Limb (tissue), 2 donors: ENCODE data around the gene XIRP2.
A peak's percentile ranks its signal among the peaks of the same experiment; 100 is the strongest.
"Not testable (repeated sequence)": the region's sequence is repeated elsewhere in the genome, so short reads cannot be mapped to it uniquely, and the experiment has no call there.

Experiments used
- DNase-seq, 2 donors: peaks; one replicate each; pipeline ENCODE4 v3.0.0-alpha.2; 2016; ENCODE audit errors: extremely low spot score in 2 of 2

Gene XIRP2

DNA sequence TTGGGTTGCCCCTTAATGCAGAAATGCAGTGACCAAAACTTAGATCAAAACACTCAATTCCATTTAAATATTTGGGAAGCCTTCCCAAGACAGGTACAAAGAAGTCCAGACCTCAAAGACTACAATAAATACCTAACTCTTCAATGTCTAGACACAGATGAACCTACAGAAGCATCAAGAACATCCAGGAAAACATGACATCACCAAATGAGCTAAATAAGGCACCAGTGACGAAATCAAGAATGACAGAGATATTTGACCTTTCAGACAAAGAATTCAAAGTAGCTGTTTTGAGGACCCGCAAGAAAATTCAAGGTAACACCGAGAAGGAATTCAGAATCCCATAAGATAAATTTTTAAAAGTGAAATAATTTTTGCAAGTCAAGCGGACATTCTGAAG lies 140.2 kb downstream of the XIRP2 start:
- no peak for DNase-seq

DNA sequence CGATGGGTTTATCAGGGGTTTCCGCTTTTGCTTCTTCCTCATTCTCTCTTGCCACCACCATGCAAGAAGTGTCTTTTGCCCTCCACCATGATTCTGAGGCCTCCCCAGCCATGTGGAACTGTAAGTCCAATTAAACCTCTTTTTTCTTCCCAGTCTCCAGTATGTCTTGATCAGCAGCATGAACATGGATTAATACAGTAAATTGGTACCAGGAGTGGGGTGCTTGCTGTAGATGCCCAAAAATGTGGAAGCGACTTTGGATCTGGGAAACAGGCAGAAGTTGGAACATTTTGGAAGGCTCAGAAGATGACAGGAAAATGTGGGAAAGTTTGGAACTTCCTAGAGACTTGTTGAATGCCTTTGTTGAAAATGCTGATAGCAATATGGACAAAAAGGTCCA lies 146.7 kb downstream of the XIRP2 start:
- DNase-seq: not testable (repeated sequence)

DNA sequence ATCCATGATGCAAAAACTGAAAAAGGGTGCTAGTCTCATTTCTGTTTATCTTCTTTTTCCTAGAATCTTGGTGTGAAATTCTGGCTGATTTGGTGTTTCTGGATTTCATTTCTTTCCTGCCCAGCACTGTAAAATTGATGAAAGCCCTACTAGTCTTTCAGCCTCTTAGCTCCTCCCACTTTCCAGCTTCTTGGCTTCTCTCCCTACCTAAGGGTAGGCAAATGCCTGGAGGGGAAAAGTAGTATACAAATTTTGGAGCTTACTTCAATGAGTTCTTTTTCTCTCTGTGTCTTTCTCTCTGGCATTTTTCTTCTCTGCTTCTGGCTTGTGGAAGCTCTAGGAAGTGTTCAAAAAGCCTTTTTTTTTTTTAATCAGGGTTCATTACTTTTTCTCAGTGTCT lies 160.5 kb downstream of the XIRP2 start:
- DNase-seq: no peak

DNA sequence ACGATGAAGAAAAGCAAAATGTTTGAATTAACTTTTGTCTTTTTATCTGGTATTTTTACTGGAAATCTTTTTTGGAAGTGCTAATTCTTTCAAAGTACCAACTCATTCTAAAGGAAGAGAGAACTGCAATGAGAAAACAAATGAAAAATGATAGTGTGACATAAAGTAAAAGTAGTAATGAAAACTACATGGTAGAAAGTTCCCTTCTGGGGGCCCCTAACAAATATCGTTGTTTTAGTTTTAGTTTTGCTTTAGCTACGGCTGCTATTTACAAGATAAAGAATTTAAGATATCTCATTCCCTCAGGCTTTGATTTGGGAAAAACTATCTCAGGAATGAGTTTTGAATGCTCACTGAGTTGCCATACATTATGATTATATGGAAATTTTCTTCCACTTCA lies 161.4 kb downstream of the XIRP2 start:
- no peak for DNase-seq

DNA sequence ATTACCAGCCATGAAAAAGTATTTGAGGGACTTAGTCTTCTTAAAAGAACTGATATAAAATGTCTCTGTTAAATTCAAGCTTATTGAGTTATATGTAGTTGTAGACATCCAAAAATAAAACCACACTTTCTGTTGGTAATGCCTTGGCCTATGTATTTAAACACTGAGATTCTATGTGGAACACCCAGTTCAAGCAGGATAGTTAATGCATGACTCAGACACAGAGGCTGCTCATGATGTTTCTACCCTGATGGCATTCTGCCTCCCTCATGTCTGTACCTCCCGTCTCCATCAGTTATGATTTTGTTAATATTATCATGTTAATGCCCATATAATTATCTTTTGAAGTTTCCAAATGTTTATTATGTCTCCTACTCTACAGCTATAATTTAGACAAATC lies 164.5 kb downstream of the XIRP2 start:
- no peak for DNase-seq

DNA sequence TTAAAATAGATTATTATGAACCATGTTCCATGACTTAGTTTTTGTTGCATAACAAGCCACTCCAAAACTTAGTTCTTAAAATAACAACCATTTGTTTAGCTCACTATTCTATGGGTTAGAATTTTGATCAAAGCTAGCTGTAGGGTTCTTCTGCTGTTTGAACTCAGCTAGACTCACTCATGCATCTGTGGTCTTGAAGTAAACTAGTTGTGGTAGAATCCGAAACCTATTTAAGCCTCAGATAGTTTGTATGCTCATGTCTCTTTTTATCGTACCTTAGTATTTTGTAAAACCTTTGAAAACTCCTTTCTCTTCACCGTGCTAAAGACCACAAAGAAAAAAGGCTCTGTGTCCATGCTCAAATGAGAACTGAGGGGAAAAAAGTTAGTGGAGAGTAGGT lies 166.6 kb downstream of the XIRP2 start:
- DNase-seq: no peak

DNA sequence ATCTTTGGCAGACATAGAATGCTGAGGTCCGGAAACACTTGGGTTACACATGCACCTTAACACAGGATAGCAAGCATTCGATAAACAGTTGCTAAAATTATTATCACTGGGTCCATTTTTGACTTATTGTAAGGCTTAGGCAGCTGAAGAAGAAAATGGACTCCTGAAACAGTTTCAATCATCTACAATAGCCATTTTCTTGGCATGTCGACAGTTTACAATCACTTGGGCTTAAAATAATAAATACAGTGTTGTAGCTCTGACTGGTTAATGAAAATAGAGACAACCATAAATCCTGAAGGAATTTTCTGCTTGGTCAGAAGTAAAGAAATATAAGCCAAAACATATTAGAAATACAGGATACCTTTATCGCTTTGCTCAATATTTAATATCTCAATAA lies 169.2 kb downstream of the XIRP2 start:
- no peak for DNase-seq

DNA sequence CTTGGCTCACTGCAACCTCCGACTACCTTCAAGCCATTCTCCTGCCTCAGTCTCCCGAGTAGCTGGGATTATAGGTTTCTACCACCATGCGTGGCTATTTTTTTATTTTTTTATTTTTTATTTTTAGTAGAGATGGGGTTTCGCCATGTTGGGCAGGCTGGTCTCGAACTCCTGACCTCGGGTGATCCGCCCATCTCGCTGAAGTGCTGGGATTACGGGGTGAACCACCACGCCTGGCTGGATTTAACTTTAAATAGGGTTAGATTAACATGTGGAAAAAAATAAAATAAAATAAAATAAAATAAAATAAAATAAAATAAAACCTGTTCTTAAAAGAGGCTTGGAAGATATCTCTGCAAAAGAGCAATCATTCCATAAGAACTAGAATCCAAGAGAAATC lies 170.9 kb downstream of the XIRP2 start:
- no peak for DNase-seq

DNA sequence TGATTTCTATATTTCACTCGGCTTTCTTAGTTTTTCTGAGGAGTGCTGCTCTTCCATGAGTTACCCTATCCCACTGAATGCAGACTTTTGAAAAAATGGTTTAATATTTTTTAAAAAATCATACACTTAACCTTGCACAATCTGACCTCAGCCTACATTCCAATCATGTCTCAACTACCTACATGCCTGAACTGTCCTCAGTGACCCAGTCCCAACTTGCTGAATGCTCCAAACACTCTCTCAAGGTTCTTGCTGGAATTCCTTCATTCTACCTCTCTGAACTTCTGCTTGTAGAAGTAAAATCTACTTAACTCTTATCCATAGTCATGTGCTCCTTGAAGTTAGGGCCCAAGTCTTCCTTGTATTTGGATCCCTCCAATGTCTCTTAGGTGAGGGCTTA lies 181.6 kb downstream of the XIRP2 start:
- no peak for DNase-seq

DNA sequence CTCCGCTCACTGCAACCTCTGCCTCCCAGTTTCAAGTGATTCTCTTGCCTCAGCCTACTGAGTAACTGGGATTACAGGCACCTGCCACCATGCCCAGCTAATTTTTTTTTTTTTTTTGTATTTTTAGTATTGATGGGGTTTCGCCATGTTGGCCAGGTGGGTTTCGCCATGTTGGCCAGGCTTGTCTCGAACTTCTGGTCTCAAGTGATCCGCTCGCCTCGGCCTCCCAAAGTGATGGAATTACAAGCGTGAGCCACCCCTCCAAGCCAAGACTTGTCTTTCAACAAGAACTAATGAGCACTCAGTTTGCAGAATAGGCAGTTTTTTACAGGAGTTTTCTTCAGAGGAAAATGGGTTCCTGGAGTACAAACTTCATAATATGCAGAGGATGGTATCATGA lies 187.4 kb downstream of the XIRP2 start:
- not testable (repeated sequence) for DNase-seq

DNA sequence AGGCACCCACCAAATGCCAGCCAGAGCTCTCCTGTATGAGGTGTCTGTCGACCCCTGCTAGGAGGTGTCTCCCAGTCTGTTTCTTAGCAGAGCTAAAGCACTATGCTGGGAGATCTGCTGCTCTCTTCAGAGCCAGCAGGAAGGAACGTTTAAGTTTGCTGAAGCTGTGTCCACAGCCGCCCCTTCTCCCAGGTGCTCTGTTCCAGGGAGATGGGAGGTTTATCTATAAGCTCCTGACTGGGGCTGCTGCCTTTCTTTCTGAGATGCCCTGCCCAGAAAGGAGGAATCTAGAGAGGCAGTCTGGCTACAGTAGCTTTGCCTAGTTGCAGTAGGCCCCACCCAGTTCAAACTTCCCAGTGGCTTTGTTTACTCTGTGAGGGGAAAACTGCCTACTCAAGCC lies 210.7 kb downstream of the XIRP2 start:
- not testable (repeated sequence) for DNase-seq

DNA sequence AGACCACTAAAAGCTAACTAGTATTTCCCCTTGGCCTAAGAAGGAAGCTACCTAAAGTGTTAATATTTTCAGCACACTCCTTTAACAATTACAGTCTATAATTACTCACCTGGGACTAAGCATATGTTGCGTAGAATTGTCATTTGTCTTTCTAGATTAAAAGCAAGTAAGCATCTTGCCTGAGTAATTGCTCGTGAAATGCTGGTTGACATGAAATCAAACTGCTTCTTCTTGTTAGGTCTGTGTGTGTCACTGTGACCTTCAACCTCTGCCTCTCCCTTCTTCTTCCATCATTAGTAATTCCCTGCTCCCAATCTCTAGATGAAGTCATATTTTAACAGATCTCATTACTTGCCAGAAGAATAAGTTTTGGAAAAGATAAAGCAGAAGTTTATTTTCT lies 212.2 kb downstream of the XIRP2 start:
- no peak for DNase-seq

DNA sequence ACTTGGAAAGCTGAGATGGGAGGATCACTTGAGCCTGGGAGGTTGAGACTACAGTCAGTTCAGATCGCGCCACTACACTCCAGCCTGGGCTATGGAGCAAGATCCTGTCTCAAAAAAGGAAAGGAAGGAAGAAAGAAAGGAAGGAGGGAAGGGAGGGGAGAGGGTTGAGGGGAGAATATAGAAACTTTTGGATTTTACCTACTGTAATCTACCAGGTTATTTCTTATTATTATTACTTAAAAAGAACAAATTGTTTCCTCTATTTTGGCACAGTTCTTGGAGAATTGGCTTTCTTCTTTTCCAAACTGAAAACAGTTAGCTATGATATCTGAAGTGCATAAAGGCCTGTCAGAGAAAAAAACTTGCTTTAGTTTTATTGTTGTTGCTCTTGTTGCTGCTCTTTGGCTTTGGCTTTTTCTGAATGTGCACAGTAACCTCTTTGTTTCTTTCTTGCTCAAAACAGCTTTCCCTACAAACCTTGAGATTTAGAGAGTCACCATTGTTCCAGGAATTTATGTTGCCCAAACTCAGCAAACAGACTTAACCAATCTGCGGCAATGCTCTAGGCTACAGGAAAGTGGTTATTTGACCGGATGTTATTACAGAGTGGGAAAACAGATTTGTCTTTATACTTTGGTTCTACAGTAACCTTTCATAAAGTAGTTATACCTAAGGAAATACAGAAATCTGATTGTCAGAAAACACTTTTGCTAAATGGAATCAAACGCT lies 214.9 kb downstream of the XIRP2 start:
- peak in 1 of 2 donors; percentile 4 for DNase-seq

DNA sequence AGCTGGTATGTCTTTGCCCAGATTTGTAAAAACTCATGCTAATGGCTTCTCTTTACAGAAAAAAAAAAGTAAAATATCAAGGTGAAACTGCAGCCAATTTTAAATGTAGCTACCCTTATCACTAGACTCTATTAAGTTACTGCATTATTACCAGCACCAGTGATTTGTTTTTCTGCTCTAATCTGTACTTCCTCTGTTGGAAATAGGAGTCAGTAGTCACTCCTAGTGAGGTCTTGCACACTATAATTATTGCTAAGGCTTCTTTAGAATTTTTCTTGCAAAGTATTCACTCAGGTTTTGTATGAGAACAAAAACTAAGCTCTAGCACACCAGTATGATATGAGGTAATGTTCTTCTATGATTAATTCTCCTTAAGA lies 215.5 kb downstream of the XIRP2 start:
- DNase-seq: no peak

DNA sequence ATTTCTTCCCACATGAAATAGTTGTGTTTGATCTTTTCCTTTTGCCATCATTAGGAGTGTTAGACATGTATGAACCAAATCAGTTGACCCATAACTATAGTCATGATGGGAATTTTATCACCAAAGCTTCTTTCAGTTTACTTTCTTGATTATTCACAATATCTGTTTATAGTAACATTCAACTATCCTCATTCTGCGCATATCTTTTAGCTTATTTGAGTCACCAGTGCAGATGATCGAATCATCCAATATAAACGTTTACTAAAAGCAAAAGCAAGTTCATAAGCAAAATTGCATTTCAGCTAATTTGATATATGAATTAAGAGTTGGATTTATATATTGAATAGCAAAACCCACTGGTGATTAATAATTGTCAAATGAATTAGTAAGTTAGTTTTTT lies 216.4 kb downstream of the XIRP2 start:
- DNase-seq: no peak

DNA sequence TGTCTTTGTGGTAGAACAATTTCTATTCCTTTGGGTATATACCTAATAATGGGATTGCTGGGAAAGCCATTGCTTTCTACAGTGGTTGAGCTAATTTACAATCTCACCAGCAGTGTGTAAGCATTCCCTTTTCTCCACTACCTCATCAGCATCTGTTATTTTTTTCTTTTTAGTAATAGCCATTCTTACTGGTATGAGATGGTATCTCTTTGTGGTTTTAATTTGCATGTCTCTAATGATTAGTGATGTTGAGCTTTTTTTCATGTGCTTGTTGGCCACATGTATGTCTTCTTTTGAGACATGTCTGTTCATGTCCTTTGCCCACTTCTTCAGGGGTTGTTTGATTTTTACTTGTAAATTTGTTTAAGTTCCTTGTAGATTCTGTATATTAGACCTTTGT lies 221.4 kb downstream of the XIRP2 start:
- DNase-seq: not testable (repeated sequence)

DNA sequence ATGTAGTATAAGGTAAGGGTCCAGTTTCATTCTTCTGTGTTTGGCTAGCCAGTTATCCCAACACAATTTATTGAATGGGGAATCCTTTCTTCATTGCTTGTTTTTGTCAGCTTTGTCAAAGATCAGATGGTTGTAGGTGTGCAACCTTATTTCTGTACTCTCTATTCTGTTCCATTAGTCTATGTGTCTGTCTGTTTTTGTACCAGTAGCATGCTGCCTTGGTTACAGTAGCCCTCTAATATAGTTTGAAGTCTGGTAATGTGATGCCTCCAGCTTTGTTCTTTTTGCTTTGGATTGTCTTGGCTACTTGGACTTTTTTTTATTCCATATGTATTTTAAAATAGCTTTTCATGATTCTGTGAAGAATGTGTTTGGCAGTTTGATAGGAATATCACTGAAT lies 222.1 kb downstream of the XIRP2 start:
- no peak for DNase-seq

DNA sequence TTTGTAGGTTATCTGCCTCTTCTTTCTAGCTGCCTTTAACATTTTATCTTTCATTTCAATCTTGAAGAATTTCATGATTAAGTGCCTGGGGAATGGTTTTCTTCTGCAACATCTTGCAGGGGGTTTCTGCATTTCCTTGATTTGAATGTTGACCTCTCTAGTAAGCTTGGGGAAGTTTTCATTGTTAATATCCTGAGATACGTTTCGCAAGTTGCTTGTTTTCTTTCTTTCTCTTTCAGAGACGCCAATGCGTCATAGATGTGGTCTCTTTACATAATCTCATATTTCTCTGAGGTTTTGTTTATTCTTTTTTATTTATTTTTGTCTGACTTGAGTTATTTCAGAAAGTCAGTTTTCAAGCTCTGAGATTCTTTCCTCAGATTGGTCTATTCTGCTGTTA lies 225.7 kb downstream of the XIRP2 start:
- DNase-seq: no peak

DNA sequence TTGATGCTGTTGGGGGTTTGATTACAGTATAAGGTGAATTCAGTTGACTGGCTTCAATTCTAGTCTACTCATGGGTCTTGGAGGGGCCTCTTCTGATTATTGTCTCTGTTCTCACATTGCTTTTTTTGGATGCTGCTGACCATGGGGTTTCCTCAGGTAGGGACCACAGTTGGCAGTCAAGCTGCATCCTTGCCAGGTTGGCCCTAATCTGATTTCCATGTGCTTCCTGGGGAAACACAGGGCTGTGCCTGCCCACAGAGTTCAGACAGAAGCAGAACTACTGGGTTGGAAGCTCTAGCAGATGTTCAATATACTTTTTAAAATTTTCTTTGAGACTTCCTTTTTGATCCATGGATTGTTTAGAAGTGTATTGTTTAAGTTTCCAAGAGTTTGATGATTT lies 227.3 kb downstream of the XIRP2 start:
- DNase-seq: no peak

DNA sequence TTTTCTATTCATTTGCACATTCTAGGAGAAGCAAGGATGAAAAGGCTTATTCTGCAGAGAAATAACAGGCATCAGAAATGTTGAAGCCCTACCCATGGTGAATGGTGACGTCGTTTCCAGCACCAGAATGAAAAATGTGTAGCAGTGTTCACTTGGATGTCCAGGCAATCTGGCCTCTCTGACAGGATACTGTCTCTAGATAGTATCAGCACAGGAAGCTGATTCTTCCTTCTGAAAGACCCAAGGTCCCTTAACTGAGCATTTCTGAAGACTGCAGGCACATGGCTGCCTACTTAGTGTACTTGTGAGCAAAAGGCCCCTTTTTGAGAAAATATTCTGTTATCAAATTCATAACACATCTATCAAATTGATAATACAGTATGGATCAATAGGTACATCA lies 234.1 kb downstream of the XIRP2 start:
- DNase-seq: no peak

DNA sequence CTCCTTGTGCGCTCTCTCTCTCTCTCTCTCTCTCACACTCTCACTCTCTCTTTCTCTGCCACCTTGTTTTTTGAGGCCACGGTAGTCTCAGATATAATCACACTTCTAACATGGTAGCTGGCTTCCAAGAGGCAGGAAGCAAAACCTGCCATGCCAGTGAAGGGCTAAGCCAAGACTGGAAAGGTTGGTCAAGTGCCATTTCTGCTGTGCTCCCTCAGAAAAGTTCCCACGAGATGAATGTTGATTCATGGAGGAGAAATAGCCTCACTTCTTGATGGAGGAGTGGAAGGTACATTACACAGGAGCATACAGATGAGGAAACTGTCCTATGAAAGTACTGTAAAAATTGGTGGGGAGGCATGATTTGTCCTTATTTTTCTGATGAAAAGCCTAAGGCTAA lies 237.9 kb downstream of the XIRP2 start:
- DNase-seq: no peak

DNA sequence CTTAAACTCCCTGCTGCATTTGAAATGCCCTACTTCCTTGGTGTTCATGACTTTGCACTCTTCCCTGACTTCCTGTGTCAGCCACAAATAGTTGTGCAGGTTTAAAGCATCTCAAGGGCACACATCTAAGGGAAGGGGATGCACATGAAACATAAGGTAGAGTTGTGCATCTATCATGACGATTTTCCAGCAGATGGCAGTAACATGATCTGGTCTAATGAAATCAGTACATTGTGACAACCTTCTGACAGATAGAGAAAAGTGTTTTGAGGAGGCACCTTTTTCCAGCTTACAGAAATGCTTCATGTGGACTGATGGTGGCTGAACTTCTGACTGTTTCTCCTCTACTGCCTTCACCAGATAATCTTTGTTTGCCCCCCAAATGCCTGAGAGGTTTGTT lies 238.9 kb downstream of the XIRP2 start:
- DNase-seq: no peak

DNA sequence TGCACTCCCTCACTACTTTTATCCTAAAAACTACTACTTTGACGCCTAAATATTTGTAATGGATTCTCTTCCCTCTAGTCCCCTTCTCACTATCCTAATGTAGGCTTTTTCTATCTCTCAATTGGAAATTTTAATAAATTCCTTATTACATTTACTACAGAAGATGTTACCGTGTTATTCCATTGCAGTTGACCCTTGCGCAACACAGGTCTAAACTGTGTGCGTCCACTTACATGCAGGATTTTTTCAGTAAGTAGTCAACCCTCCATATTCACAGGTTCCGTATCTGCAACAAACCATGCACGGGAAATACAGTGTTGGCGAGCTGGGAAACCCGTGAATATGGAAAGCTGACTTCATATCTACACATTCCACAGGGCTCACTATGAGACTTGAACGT lies 239.8 kb downstream of the XIRP2 start:
- no peak for DNase-seq

DNA sequence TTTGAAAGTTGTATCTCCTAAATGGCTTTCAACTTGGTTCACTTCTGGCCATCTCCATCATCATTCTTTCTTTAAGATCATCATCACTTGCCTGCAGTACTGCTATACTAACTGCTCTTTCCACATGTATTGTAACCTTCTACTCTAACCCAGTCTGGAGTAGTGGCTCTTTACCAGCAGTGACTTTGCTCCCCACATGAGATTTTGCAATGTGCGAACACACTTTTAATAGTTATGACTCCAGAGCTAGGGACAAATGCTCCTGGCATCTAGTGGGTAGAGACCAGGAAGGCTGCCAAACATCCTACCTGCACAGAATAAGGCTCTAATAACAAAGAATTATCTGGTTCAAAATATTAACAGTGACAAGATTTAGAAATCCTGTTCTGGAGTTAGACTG lies 243.8 kb downstream of the XIRP2 start:
- no peak for DNase-seq
